Measurements from ENCODE around the gene FAM187B.

- TF ChIP-seq CTCF (conservative IDR thresholded peaks at IDR 0.05; ENCODE audit: low read depth in 2 of 2) (peak; percentile 47 to 76), POLR2AphosphoS5 (IDR thresholded peaks at IDR 0.05; ENCODE audit: low read depth) (no peak), EZH2 (IDR thresholded peaks at IDR 0.05; ENCODE audit: low read depth, unreplicated experiment) (no peak)
Observed at GRCh38 chr19:35216833-35217648, 11.5 kb downstream of the FAM187B start.
